ENCODE measurements around the gene FABP2. TPM values are rescaled to one million over a fixed set of nuclear protein-coding genes. Genes with fewer than 3 reads are reported as not detected.

The FABP2 gene
- total RNA-seq, 6 experiments from 2014 or later, result 0.09 TPM; not detected in 5

DNA sequence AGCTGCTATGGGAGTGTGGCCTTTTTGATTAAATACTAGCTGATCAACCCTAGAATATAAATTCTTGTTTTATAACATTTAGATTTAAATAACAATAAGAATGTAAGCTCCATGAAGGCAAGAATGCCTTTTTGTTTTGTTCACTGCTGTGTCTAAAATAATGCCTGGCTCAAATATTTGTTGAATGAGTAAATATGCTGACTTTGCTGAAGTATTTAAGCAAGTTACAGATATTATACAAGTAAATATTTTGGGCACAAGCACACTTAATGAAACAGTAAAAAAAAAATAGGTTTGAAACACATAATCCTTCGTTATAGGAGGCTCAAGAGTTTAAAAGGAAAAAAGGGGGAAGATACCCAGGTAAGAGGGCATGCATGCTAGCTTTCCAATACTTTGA lies 24.1 kb downstream of the FABP2 start:
- H3K4me1 ChIP-seq, result peaks cover 0 to 26% (median 6%) of the 10 kb centered on the region in 4 donors
- no peak overlapping the region for H3K4me3 ChIP-seq
- no peak overlapping the region for H3K27ac ChIP-seq
- DNase-seq (no peak), ATAC-seq (no peak)
- intact Hi-C loops (cut with DNase I), result no loop called here
- peaks cover 0 to 9% (median 1%) of the 10 kb centered on the region in 4 donors for H3K36me3 ChIP-seq
- no CpG with 5 or more reads among the region's 1 CpG for WGBS (ENCODE audit: insufficient coverage, low coverage, low lambda C conversion rate, missing lambda C conversion rate)
- TF ChIP-seq, protein P1, sequence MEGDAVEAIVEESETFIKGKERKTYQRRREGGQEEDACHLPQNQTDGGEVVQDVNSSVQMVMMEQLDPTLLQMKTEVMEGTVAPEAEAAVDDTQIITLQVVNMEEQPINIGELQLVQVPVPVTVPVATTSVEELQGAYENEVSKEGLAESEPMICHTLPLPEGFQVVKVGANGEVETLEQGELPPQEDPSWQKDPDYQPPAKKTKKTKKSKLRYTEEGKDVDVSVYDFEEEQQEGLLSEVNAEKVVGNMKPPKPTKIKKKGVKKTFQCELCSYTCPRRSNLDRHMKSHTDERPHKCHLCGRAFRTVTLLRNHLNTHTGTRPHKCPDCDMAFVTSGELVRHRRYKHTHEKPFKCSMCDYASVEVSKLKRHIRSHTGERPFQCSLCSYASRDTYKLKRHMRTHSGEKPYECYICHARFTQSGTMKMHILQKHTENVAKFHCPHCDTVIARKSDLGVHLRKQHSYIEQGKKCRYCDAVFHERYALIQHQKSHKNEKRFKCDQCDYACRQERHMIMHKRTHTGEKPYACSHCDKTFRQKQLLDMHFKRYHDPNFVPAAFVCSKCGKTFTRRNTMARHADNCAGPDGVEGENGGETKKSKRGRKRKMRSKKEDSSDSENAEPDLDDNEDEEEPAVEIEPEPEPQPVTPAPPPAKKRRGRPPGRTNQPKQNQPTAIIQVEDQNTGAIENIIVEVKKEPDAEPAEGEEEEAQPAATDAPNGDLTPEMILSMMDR (IDR thresholded peaks at IDR 0.05), result no peak
- TF ChIP-seq POLR2A (IDR thresholded peaks at IDR 0.05), result no peak
- H3K27me3 ChIP-seq, result no peaks in the 10 kb centered on the region
- no peaks in the 10 kb centered on the region for H3K9me3 ChIP-seq

DNA sequence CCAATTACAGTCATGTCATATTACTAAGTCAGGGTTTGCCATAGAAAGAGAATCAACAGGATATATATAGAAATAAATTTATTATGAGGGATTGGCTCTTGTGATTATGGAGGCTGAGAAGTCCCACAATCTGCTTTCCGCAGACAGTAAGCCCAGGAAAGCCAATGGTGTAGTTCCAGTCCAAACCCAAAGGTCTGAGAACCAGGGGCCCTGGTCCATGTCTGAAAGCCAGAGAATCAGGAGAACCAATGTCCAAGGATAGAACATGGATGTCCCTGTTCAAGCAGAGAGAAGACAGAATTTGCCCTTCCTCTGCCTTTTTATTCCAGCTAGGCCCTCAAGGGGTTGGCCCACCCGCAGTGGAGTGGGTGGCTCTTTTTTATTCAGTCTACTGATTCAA lies 25.6 kb downstream of the FABP2 start:
- WGBS (ENCODE audit: insufficient coverage, low coverage, low lambda C conversion rate, missing lambda C conversion rate), result 94% methylated on average over 2 of the region's 2 CpGs
- Histone ChIP-seq H3K4me1 (peaks cover 0 to 18% (median 0%) of the 10 kb centered on the region in 4 donors), H3K36me3 (peaks cover 0 to 9% (median 2%) of the 10 kb centered on the region in 4 donors), H3K27ac (no peak overlapping the region), H3K9me3 (no peaks in the 10 kb centered on the region), H3K27me3 (no peaks in the 10 kb centered on the region), H3K4me3 (no peak overlapping the region)
- DNase-seq, result no peak
- ATAC-seq, result no peak
- intact Hi-C loops (cut with DNase I), result no loop called here
- TF ChIP-seq, protein P1 (IDR thresholded peaks at IDR 0.05), result no peak
- TF ChIP-seq POLR2A (IDR thresholded peaks at IDR 0.05), result no peak

DNA sequence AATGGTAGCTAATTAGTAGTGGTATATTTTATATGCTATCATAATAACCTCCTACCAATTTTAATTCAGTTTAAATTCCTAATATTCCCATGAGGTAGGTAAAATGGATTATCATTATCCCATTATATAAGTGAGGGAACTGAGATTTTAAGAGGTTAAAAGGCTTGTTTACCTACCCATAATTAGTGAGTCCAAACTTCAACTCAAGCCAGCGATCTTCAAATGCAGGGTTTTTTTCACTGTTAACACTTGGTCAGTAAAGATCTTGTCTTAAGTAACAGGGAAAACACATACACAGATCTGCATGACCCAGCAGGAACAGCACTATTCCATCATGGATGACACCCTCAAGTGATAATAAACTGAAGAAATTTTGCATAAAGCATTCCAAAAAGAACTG lies 31.3 kb downstream of the FABP2 start:
- Histone ChIP-seq H3K27me3 (no peaks in the 10 kb centered on the region), H3K4me3 (no peak overlapping the region), H3K9me3 (no peaks in the 10 kb centered on the region), H3K27ac (no peak overlapping the region), H3K36me3 (peaks cover 0 to 4% (median 0%) of the 10 kb centered on the region in 4 donors), H3K4me1 (peaks cover 0 to 13% (median 3%) of the 10 kb centered on the region in 4 donors)
- TF ChIP-seq, protein P1 (IDR thresholded peaks at IDR 0.05), result no peak
- DNase-seq (no peak), ATAC-seq (peak; percentile 49 to 71 (median 58))
- intact Hi-C loops (cut with DNase I), result no loop called here
- WGBS (ENCODE audit: insufficient coverage, low coverage, low lambda C conversion rate, missing lambda C conversion rate), result 26% methylated on average over 1 of the region's 1 CpG

DNA sequence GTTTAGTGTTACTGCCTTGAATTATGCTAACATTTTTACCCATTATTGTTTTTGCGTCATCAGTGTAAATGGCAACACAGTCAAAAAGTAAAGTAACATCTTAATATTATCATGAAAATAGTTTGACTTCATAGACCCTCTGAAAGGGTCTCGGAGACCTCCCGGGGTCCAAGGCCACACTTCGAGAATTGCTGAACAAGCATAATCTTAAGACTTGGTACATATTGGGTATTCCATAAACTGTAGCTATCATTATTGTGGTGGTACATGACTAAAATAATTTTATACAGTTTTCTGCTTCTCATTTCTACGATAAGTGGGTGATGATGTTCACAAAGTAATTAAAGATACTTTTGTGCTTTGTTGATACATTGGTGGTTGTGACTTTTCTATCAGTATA lies 32.6 kb downstream of the FABP2 start:
- Histone ChIP-seq H3K27me3 (no peaks in the 10 kb centered on the region), H3K9me3 (no peaks in the 10 kb centered on the region), H3K27ac (no peak overlapping the region), H3K4me3 (no peak overlapping the region), H3K36me3 (peaks cover 0 to 4% (median 0%) of the 10 kb centered on the region in 4 donors), H3K4me1 (peaks cover 0 to 17% (median 3%) of the 10 kb centered on the region in 4 donors)
- intact Hi-C loops (cut with DNase I), result loop anchor here in 1 of 2 donors (10.0 kb wide), 1 partner anchor 245 kb away; no protein-coding TSS in a partner anchor
- DNase-seq, result no peak
- WGBS (ENCODE audit: insufficient coverage, low coverage, low lambda C conversion rate, missing lambda C conversion rate), result 86% methylated on average over 5 of the region's 5 CpGs
- TF ChIP-seq POLR2A (IDR thresholded peaks at IDR 0.05), result no peak
- TF ChIP-seq, protein P1 (IDR thresholded peaks at IDR 0.05), result no peak
- ATAC-seq, result no peak
